Measurements from ENCODE around the gene B9D2. TPM values are rescaled to one million over a fixed set of nuclear protein-coding genes. Genes with fewer than 3 reads are reported as not detected.
"Not testable (repeated sequence)": the region's sequence is repeated elsewhere in the genome, so short reads cannot be mapped to it uniquely, and the experiment has no call there.

The B9D2 gene
- total RNA-seq, 2 experiments from 2014 or later: 10.6 to 12.8 TPM

- CTCF ChIA-PET: interaction anchor here (1.2 kb wide), 1 partner anchor 26 kb away, joined by 3 read pairs; no protein-coding TSS in a partner anchor
- H3K36me3 Mint-ChIP-seq (ENCODE audit: low read depth): peaks cover 10% of the 10 kb centered on the region
- H3K27ac Mint-ChIP-seq; H3K4me1 Mint-ChIP-seq (ENCODE audit: low read depth); H3K27me3 Mint-ChIP-seq (ENCODE audit: low read depth); H3K4me3 Mint-ChIP-seq; DNase-seq; H3K9me3 Mint-ChIP-seq (ENCODE audit: insufficient read depth); ATAC-seq; POLR2A ChIA-PET: not testable (repeated sequence)
These were observed 17.6 kb upstream of the B9D2 start for GRCh38 chr19:41381536-41381935.

GRCh38 chr19:41377977-41378709 lies 14.2 kb upstream of the B9D2 start:
- ChIA-PET POLR2A (interaction anchor here (1.2 kb wide), 1 partner anchor 11 kb away, joined by 3 read pairs; no protein-coding TSS in a partner anchor), CTCF (interaction anchor here (1.2 to 2.7 kb wide), 3 partner anchors 9 to 22 kb away, joined by 3 to 15 read pairs (median 3); partner anchors contain the start of gene B9D2)
- Mint-ChIP-seq H3K4me3 (no peak overlapping the region), H3K36me3 (ENCODE audit: low read depth) (peaks cover 4% of the 10 kb centered on the region), H3K27ac (no peak overlapping the region), H3K4me1 (ENCODE audit: low read depth) (peaks cover 16% of the 10 kb centered on the region), H3K9me3 (ENCODE audit: insufficient read depth) (no peaks in the 10 kb centered on the region), H3K27me3 (ENCODE audit: low read depth) (no peaks in the 10 kb centered on the region)
- DNase-seq: peak; percentile 28
- peak; percentile 72 for ATAC-seq

- Mint-ChIP-seq H3K27me3 (ENCODE audit: low read depth) (no peaks in the 10 kb centered on the region), H3K36me3 (ENCODE audit: low read depth) (no peaks in the 10 kb centered on the region), H3K4me1 (ENCODE audit: low read depth) (peaks cover 18% of the 10 kb centered on the region), H3K4me3 (peak overlapping the region; percentile 34), H3K27ac (peak overlapping the region; percentile 44), H3K9me3 (ENCODE audit: insufficient read depth) (no peaks in the 10 kb centered on the region)
- ChIA-PET CTCF (interaction anchor here (2.7 kb wide), 1 partner anchor 12 kb away, joined by 15 read pairs; the partner anchor contains the start of gene B9D2), POLR2A (no interaction called here)
- DNase-seq (no peak), ATAC-seq (no peak)
These were observed 13.0 kb upstream of the B9D2 start for GRCh38 chr19:41376998-41377365.

- ATAC-seq: peak; percentile 27
- Mint-ChIP-seq H3K36me3 (ENCODE audit: low read depth) (no peaks in the 10 kb centered on the region), H3K27ac (peak within 1 kb of the TSS; percentile 44), H3K27me3 (ENCODE audit: low read depth) (no peaks in the 10 kb centered on the region), H3K4me3 (peak within 1 kb of the TSS; percentile 34), H3K4me1 (ENCODE audit: low read depth) (peaks cover 20% of the 10 kb centered on the region), H3K9me3 (ENCODE audit: insufficient read depth) (no peaks in the 10 kb centered on the region)
- ChIA-PET CTCF (interaction anchor here (2.7 kb wide), 1 partner anchor 11 kb away, joined by 15 read pairs; the partner anchor contains the start of gene B9D2), POLR2A (no interaction called here)
- DNase-seq: no peak
These were observed 12.5 kb upstream of the B9D2 start, which contains the start of gene TMEM91 for GRCh38 chr19:41376241-41376997. TSS of gene TMEM91 (plus strand) at chr19:41376533. CDS start at chr19:41378310, 1,777 bp downstream.

- no peak for DNase-seq
- Mint-ChIP-seq H3K9me3 (ENCODE audit: insufficient read depth) (no peaks in the 10 kb centered on the region), H3K36me3 (ENCODE audit: low read depth) (no peaks in the 10 kb centered on the region), H3K27ac (no peak overlapping the region), H3K4me3 (no peak overlapping the region), H3K4me1 (ENCODE audit: low read depth) (peaks cover 22% of the 10 kb centered on the region), H3K27me3 (ENCODE audit: low read depth) (no peaks in the 10 kb centered on the region)
- no peak for ATAC-seq
- POLR2A ChIA-PET: no interaction called here
- CTCF ChIA-PET: no interaction called here
These were observed 10.0 kb upstream of the B9D2 start for GRCh38 chr19:41373993-41374392.

- Mint-ChIP-seq H3K36me3 (ENCODE audit: low read depth) (no peaks in the 10 kb centered on the region), H3K4me3 (no peak overlapping the region), H3K27ac (no peak overlapping the region), H3K27me3 (ENCODE audit: low read depth) (no peaks in the 10 kb centered on the region), H3K9me3 (ENCODE audit: insufficient read depth) (no peaks in the 10 kb centered on the region), H3K4me1 (ENCODE audit: low read depth) (peaks cover 24% of the 10 kb centered on the region)
- ChIA-PET CTCF (interaction anchor here (1.0 kb wide), 1 partner anchor 67 kb away, joined by 3 read pairs; the partner anchor contains the start of gene DMAC2), POLR2A (no interaction called here)
- no peak for DNase-seq
- no peak for ATAC-seq
These were observed 8.6 kb upstream of the B9D2 start for GRCh38 chr19:41372501-41372900.

- no peaks in the 10 kb centered on the region for H3K36me3 Mint-ChIP-seq (ENCODE audit: low read depth)
- peaks cover 16% of the 10 kb centered on the region for H3K4me1 Mint-ChIP-seq (ENCODE audit: low read depth)
- no peak overlapping the region for H3K4me3 Mint-ChIP-seq
- H3K27ac Mint-ChIP-seq: no peak overlapping the region
- H3K9me3 Mint-ChIP-seq (ENCODE audit: insufficient read depth): no peaks in the 10 kb centered on the region
- ChIA-PET CTCF (no interaction called here), POLR2A (no interaction called here)
- H3K27me3 Mint-ChIP-seq (ENCODE audit: low read depth): no peaks in the 10 kb centered on the region
- DNase-seq (no peak), ATAC-seq (no peak)
These were observed 7.6 kb upstream of the B9D2 start for GRCh38 chr19:41371541-41371940.

- H3K27ac Mint-ChIP-seq: not testable (repeated sequence)
These were observed 7.2 kb upstream of the B9D2 start for GRCh38 chr19:41371119-41371518.

GRCh38 chr19:41369769-41370168 lies 5.8 kb upstream of the B9D2 start:
- Mint-ChIP-seq H3K27me3 (ENCODE audit: low read depth) (no peaks in the 10 kb centered on the region), H3K27ac (no peak overlapping the region), H3K4me3 (no peak overlapping the region), H3K9me3 (ENCODE audit: insufficient read depth) (no peaks in the 10 kb centered on the region), H3K36me3 (ENCODE audit: low read depth) (no peaks in the 10 kb centered on the region), H3K4me1 (ENCODE audit: low read depth) (peaks cover 14% of the 10 kb centered on the region)
- ChIA-PET CTCF (no interaction called here), POLR2A (no interaction called here)
- ATAC-seq: no peak
- no peak for DNase-seq

More at GRCh38 chr19:41371119-41371518, 7.2 kb upstream of the B9D2 start:
- H3K27me3 Mint-ChIP-seq (ENCODE audit: low read depth); H3K36me3 Mint-ChIP-seq (ENCODE audit: low read depth); H3K9me3 Mint-ChIP-seq (ENCODE audit: insufficient read depth); DNase-seq; CTCF ChIA-PET; H3K4me3 Mint-ChIP-seq; POLR2A ChIA-PET; ATAC-seq: not testable (repeated sequence)
- peaks cover 19% of the 10 kb centered on the region for H3K4me1 Mint-ChIP-seq (ENCODE audit: low read depth)

- H3K27ac Mint-ChIP-seq: no peak overlapping the region
- H3K9me3 Mint-ChIP-seq (ENCODE audit: insufficient read depth): no peaks in the 10 kb centered on the region
- no peaks in the 10 kb centered on the region for H3K27me3 Mint-ChIP-seq (ENCODE audit: low read depth)
- CTCF ChIA-PET: interaction anchor here (0.7 to 1.7 kb wide), 3 partner anchors 15 to 104 kb away, joined by 3 to 5 read pairs (median 4); no protein-coding TSS in a partner anchor
- H3K4me1 Mint-ChIP-seq (ENCODE audit: low read depth): peaks cover 24% of the 10 kb centered on the region
- POLR2A ChIA-PET: no interaction called here
- no peak for DNase-seq
- H3K4me3 Mint-ChIP-seq: no peak overlapping the region
- ATAC-seq: no peak
- peaks cover 3% of the 10 kb centered on the region for H3K36me3 Mint-ChIP-seq (ENCODE audit: low read depth)
These were observed 3.9 kb upstream of the B9D2 start for GRCh38 chr19:41367848-41368301.

- DNase-seq: peak; percentile 46
- CTCF ChIA-PET: interaction anchor here (0.9 to 3.6 kb wide), 7 partner anchors 10 to 103 kb away, joined by 3 to 35 read pairs (median 4); partner anchors contain the start of gene CCDC97
These were observed 2.1 kb upstream of the B9D2 start for GRCh38 chr19:41366089-41366488.

More at GRCh38 chr19:41366089-41366488, 2.1 kb upstream of the B9D2 start:
- H3K27ac Mint-ChIP-seq: peak overlapping the region; percentile 6
- H3K36me3 Mint-ChIP-seq (ENCODE audit: low read depth): peaks cover 7% of the 10 kb centered on the region
- no peak for ATAC-seq
- H3K4me3 Mint-ChIP-seq: no peak overlapping the region
- H3K4me1 Mint-ChIP-seq (ENCODE audit: low read depth): peaks cover 26% of the 10 kb centered on the region
- POLR2A ChIA-PET: no interaction called here
- H3K27me3 Mint-ChIP-seq (ENCODE audit: low read depth): no peaks in the 10 kb centered on the region
- no peaks in the 10 kb centered on the region for H3K9me3 Mint-ChIP-seq (ENCODE audit: insufficient read depth)
